Esophagus muscularis mucosa (tissue), 3 donors: ENCODE data around the gene BORCS5.
A peak's percentile ranks its signal among the peaks of the same experiment; 100 is the strongest.

Source experiments
- CTCF ChIP-seq, 3 experiments: fragments of 200-600 bp in 2 of 3; fragments of 450-650 bp in 1 of 3; sonication (generic) in 2 of 3; IDR thresholded peaks; one replicate each; pipeline ENCODE4 v1.5.1; 2017 to 2019; ENCODE audit warnings: antibody characterized with exemption in 3 of 3, mild to moderate bottlenecking in 2 of 3, moderate library complexity in 1 of 3
- POLR2AphosphoS5 ChIP-seq, 2 donors: sonication (generic); formaldehyde crosslinking; IDR thresholded peaks; one replicate each; pipeline ENCODE4 v1.6.1; 2017; ENCODE audit warnings: antibody characterized with exemption in 2 of 2

DNA sequence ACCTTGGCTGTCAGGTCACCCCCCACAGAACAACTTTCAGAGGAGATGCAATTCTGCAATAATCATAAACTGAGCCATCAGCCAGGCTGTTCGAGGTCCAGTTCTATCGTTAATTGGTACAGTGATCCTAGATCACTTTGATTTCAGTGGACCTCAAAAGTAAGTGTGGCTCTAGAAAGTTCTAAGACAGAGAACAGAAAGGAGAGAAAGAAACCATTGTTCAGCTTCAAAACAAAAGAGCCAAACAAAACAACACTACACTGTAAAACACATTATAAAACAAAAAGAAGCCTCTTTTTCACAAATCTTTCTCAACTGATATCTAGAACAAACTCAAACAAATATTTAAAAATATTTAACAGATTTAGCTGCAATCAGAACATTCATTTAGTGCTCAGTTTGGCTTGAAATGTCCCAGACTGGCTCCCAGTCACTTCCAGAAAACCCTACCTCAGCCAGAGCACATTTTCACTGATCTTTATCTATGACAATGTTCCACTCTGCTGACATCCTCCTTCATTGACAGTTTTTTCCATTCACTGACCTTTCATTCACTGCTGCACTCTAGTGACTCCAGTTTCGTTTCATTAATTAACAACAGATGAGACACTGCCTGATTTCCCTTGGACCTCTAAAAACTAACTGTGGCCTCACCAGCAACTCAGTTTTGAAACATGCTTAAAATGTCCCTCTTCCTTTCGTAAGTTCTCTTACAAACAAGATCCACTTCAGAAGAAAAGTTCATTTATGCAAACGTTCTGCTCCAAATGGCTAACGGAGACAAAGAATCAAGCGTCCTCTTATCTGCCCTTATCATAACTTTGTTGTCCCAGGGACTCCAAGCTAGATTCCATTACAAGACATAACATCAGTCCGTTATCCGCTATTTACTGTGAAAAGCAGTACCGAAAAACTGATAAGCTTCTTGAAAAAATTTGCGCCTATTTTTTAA lies 148.9 kb downstream of the BORCS5 start:
- TF ChIP-seq CTCF (IDR thresholded peaks at IDR 0.05) (no peak), POLR2AphosphoS5 (IDR thresholded peaks at IDR 0.05) (peak; percentile 14 to 56)
